Central memory CD4-positive, alpha-beta T cell (primary cell): Measurements from ENCODE around the gene SSR3.
"Not testable (repeated sequence)": the region's sequence is repeated elsewhere in the genome, so short reads cannot be mapped to it uniquely, and the experiment has no call there.

Source experiments
- DNase-seq: peaks from one replicate; pipeline ENCODE4 v3.0.0; 2022
- total RNA-seq, 3 experiments: gene quantifications; one replicate each; lab custom pipeline; 2026; lab: John Stamatoyannopoulos, UW

The SSR3 gene
- 63.5 to 270 (median 245) reads per million in 3 experiments for total RNA-seq

- DNase-seq = peak; percentile 98
These were observed at the start of gene SSR3 for GRCh38 chr3:156554842-156555687. Gene SSR3 (minus strand): TSS chr3:156555117. CDS start chr3:156555089, 28 bp downstream.

GRCh38 chr3:156604064-156604641 lies 49.2 kb upstream of the SSR3 start:
- DNase-seq = no peak

DNA sequence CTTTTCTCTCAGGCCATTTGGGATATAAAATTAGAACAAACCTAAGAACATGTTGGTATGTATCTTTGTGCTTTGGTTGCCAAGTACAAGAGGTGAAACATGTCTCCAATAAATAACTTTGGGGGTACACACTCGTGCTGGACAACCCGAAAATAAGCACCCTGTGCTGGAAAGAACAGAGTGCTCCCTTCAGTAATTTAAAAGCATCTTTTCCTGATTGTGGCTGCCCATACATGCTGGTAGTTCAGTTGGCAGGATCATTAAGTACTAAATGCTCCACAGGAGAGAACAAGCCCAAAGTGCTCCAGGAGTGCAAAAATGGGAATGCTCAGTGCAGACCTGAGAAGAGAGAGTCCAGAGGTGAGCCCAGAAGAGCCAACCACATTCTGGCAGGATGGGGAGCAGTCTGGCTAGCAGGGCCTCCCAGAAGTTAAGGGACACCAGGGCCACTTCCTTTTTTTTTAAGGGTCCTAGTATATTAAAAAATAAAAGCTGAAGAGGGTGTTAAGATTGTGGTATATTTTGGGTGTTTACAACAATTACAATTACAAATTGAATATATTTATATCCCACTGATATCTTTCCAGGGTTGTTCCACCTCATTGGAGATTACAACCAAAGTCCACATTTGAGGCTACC lies 48.6 kb upstream of the SSR3 start:
- DNase-seq = no peak

GRCh38 chr3:156602424-156602823 lies 47.5 kb upstream of the SSR3 start:
- DNase-seq = no peak

- DNase-seq = no peak
These were observed 46.6 kb upstream of the SSR3 start for GRCh38 chr3:156601497-156601896.

DNA sequence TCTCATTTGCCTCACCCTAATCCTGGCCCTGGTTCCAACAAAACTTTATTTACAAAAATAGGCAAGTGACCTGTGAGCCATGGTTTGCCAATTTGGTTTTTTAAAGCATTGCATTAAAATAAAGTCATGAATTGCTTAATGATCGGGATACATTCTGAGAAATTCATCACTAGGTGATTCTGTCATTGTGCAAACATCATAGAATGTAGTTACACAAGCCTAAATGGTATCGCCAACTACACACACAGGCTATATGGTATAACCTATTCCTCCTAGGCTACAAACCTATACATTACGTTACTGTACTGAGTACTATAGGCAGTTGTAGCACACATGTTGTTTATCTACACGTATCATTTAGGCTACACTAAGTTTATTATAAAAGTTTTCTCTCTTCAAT lies 45.9 kb upstream of the SSR3 start:
- no peak for DNase-seq

DNA sequence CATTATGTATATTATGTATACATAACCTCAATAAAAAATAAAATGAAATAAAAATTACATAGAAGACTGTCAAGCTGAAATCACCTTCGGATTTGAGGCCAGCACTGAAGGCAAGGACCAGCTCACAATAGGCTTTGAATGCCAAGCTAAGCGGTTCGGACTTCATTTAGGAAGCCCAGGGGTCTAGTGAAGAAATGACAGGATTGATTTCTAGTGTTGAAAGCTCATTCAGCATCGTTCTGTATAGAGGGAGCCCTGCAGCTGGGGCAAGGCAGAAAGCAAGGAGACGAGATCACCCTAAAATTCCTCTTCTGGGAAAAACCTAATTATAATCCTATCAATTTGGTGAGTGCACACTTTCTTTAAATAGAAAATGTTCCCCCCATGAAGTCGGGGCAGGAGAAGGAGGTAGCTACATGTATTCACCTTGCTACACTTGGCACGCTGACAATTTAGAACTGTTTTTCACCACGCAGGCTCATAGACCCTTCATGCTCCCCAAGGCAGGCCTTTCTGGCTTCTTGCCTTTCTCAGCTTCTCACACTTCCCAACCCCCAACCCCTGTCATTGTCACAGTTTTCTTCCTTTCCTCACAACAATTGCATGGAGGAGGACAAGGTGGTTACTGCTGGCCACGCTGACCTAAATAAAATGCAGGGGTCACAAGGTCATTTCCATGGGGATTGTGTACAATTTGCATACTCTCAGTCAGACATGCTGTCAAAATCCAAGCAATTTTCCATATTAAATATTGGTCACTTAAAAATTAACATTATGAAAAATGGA lies 44.4 kb upstream of the SSR3 start:
- no peak for DNase-seq

DNA sequence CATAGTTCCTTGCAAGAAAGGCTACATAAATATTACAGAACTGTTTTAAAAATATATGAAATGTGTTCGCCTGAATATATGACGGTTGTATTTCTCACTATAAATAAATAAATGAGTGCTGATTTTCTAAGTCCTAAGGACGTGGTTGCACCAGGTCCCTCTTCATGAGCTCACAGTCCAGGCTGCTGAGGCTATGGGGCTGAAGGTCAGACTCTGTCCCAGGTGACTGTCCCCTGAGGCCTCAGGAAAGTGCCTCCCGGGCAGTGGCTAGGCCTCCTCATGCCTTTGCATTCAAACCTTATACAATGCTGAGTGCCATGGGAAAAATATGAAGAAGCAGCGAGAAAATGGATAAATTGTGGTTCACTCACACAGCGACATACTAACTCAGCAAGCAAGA lies 43.5 kb upstream of the SSR3 start:
- no peak for DNase-seq

DNA sequence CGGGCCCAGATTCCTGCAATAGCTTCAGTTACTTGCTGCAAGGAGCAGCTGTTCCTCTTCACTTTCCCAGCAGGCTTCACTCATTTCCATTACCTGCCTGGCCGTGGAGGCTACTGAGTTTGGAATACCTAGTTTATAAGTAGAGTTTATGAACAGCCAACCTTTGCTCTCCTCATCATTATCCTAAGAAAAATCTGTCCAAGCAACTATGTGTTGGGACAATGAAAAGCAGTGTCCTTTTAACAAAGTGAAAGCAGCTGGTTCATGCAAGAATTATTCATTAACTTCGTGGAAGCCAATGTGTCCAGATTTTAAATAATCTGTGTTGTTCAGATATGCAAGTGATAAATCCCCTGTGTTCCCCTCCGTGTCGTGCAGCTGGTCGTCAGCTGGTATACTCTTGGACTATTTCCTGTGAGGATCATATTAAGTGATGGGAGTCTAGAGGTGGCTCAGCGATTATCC lies 39.3 kb upstream of the SSR3 start:
- no peak for DNase-seq

- DNase-seq = no peak
These were observed 38.9 kb upstream of the SSR3 start for GRCh38 chr3:156593814-156594213.

DNA sequence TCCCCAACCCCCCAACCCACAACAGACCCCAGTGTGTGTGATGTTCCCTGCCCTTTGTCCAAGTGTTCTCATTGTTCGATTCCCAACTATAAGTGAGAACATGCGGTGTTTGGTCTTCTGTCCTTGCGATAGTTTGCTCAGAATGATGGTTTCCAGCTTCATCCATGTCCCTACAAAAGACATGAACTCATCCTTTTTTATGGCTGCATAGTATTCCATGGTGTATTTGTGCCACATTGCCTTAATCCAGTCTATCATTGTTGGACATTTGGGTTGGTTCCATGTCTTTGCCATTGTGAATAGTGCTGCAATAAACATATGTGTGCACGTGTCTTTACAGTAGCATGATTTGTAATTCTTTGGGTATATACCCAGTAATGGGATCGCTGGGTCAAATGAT lies 34.9 kb upstream of the SSR3 start:
- DNase-seq = not testable (repeated sequence)

- no peak for DNase-seq
These were observed 32.8 kb upstream of the SSR3 start for GRCh38 chr3:156587760-156588069.

DNA sequence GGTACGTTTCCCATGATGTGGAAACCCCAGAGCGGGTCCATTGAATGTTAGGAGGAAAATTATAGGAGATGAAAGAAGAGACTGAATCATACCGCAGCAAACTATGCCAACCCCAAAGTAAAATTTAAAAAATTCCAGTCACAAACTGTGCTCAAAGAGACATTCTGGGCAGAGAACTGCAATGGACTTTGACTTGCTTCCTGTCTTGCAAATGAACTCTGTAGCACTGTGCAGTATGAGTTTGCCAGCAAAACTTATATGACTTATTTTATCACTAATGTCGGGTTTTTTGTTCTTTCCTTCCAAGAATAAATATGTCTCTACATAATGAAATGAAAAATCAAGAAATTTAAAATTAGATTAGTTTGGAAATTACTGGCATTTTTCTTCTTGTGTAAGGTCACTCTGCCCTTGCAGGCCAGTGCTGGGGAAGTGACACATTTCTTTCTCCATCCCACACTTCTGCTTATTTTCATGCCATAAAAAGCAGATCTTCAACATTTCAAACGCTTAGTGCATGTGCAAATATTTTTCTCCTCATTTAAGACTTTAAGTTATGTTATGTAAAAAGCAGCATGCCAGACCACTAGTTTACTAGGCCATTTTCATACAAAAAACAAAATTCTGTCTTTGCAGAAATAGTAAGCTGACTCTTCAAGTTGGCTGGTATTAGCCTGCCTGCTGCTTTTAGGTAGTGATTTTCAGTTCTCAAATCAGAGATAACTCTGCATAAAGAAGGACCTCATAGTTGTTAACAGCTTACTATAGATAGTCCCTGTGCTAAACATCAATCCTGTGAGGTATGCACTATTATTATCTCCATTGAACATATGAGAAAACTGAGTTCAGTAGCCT lies 32.2 kb upstream of the SSR3 start:
- DNase-seq = no peak

DNA sequence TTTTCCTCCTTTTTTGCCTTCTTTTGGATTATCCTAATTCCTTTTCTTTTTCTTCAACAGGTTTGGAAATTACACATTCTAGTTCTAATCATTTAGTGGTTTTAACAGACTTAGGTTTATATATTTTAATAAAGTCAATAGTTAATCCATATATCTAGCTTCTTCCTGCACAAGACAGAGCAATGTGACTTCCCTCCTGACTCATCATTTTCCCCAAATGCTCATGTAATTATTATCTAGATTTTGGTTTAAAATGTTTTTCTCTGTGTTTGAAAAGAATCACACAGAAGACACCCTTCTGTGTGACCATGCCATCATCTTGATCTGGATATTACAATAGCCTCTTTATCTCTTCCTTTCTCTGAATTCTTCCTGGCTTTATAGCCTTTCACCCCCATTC lies 28.6 kb upstream of the SSR3 start:
- no peak for DNase-seq

DNA sequence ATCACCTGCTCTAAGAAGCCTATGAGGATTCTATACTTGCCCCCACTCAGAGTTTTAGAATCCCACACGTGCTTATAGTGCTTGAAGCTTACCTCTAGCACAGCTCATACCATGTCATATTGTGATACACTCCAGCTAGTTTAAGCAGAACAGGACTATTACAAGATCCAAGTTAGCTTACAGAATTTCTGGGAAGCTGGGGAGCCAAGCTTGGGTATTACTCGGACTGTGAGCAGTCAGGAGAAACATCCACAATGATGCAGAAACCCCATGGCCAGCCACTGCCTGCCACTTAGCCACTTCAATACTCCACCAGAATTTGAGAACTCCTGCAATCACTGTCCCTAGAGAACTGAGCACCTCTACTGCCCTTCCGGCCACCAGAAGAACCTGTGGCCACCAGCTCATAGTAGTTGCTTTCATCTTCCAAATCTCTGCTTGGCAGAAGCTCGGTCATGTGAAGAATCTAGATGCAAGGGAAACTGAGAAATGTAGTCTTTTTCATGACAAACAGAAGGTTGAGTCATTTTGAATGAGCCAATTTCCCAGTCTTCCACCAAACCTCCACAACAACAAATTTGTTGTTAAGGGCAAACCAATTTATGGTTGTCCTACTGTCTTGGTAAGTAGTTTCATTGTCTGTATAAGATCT lies 27.7 kb upstream of the SSR3 start:
- DNase-seq = no peak

DNA sequence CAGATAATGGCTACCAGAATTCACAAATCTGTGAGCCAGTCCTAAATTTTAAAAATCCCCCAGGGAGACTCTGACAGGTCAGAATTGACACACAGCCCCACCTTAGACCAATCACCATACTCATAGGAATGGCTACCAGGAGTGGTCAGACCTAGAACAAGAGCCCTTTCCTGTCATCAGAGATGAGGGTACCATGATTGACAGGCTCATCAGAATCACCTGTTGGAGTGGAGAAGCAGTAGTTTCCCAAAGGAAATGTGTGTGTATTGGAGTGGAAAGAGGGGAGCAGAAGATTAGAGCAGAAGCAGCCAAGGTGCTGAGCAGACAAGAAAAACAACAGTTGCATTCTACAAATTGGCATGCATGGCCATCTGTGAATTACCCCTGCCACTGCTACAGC lies 27.0 kb upstream of the SSR3 start:
- DNase-seq = no peak

- no peak for DNase-seq
These were observed 26.1 kb upstream of the SSR3 start for GRCh38 chr3:156581033-156581432.

GRCh38 chr3:156579427-156579851 lies 24.5 kb upstream of the SSR3 start:
- DNase-seq = no peak

- DNase-seq = no peak
These were observed 22.8 kb upstream of the SSR3 start for GRCh38 chr3:156577736-156578135.

DNA sequence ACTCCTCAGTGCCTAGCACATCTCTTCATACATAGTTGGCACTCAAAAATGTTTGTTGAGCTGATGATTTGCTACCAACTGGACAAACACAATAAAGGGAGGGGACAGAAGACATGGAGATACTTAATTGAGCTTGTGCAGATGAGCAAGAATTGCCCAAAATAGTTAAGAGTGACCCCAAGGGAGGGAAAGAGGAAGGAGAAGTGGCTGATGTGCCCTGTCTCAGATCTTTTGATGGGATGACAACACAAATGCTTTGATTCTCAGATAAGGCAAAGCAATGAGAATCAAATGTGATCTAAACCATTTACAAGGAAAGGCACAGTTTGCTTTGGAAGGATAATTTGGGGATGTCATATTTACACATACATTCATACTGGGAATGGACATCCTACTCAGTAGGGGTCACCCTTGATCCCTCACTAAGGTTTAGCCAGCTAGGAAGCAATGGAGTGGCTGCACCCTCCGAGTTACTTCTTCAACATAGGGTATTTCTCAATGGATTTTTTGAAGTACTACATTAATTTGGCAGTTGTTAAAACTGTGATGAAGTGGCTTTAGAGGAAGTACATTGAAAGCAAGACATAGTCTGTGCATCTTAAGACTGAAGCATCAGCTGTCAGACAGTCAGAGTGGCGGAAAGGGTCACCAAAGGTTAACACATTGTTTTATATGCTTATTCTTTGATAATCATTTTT lies 21.9 kb upstream of the SSR3 start:
- DNase-seq = no peak

GRCh38 chr3:156576051-156576450 lies 21.1 kb upstream of the SSR3 start:
- DNase-seq = no peak
